GM10847 (cell line): ENCODE data around the gene DHX15.

Experiments used
- POLR2A ChIP-seq: IDR thresholded peaks from 2 replicates; pipeline ENCODE4 v1.6.1; 2011; ENCODE audit not compliant: insufficient read length; ENCODE audit errors: extremely low read depth

DHX15 gene

GRCh38 chr4:24529555-24529954 is 54.8 kb downstream of the DHX15 start:
- TF ChIP-seq POLR2A: no peak

GRCh38 chr4:24527371-24527770 is 57.0 kb downstream of the DHX15 start:
- TF ChIP-seq POLR2A: no peak

DNA sequence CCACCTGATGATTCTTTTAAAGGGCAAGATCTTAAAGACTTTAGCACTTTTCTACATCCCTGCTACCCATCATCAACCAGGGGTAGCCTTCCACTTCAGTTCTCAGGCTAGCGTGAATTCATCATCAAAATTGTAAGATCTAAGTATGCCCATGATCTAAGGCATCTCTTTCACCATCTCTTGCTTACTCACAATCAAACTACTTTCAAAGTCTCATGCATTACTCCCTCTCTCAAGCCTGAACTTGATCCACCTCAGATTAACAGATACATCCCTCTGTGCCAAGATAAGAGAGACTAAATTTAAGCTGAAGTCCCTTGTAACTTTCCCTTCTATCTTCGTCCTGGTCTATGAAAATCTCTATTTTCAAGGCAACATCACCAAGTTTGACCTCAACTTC is 62.8 kb downstream of the DHX15 start:
- no peak for TF ChIP-seq POLR2A

- TF ChIP-seq POLR2A: no peak
Observed at GRCh38 chr4:24519649-24520048, 64.7 kb downstream of the DHX15 start.

DNA sequence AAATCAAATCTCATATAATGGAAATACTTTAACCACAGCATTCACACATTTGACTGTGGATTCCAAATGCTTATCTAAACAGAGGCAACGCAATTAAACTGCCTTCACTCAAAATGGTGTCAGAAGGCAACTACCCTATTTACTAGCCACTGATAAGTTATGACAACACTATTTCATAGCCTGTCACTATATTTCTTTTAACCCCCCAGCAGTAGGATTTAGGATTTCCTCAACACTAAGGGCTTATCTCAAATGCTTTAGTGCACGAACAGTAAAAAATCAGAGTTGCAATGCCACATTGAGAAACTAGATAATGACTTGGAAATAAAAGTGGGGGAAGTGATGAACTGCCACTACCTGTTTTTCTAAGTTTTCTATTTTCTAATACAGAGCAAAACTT is 66.7 kb downstream of the DHX15 start:
- TF ChIP-seq POLR2A: no peak

GRCh38 chr4:24516926-24517325 is 67.4 kb downstream of the DHX15 start:
- TF ChIP-seq POLR2A: no peak

DNA sequence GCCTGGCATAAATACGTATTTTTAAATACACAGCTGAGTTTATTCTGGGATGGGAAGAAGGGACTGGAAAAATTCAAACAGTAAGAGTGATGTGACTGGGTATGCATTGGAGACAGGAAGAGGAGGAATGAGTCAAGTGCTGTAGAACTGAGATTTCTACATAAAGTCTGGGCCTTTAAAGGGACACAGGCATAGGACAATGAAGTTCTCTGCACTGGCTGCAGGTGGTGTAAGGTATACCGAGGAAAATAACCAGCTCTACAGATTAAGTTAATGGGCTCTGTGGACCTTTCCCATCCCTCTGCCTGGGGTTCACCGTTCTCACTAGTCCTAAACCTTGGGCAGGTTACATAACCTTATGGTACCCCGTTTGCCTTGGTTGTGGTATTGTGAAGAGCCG is 68.7 kb downstream of the DHX15 start:
- TF ChIP-seq POLR2A: no peak

GRCh38 chr4:24514808-24515207 is 69.5 kb downstream of the DHX15 start:
- no peak for TF ChIP-seq POLR2A

- no peak for TF ChIP-seq POLR2A
Observed at GRCh38 chr4:24513718-24514117, 70.6 kb downstream of the DHX15 start.

DNA sequence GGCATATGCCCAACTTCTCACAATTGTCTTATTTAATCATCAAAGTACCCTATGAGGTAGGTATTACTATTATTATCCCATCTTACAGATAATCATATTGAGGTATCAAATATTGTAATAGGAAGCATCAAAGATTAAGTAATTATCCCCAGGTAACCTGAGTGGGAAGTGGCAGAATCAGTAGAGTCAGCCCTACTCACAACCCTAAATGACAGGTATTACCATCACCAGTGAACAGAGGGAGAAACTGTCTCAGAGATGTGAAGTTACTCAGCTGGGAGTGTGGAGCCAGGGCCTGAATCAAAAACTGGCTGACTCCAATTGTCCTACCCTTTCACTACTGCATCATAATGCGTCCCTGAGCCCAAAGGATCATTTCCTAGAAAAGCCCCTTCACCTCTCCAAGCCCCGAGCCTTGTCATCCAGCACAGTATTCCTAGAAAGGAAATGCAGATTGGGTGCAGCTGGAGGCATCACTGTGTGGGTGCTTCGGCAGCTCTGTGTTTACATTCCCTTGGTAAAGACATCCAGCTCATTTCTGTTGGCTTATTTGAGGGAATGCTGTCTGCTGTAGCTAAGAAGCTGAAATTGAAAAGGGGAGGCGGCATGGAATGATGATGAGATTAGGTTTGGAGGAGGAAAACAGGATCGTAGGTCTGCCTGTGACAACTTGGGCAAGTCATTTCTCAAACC is 72.8 kb downstream of the DHX15 start:
- no peak for TF ChIP-seq POLR2A

GRCh38 chr4:24510091-24510490 is 74.3 kb downstream of the DHX15 start:
- TF ChIP-seq POLR2A: no peak

- no peak for TF ChIP-seq POLR2A
Observed at GRCh38 chr4:24508541-24508940, 75.8 kb downstream of the DHX15 start.

GRCh38 chr4:24507439-24507838 is 76.9 kb downstream of the DHX15 start:
- TF ChIP-seq POLR2A: no peak

DNA sequence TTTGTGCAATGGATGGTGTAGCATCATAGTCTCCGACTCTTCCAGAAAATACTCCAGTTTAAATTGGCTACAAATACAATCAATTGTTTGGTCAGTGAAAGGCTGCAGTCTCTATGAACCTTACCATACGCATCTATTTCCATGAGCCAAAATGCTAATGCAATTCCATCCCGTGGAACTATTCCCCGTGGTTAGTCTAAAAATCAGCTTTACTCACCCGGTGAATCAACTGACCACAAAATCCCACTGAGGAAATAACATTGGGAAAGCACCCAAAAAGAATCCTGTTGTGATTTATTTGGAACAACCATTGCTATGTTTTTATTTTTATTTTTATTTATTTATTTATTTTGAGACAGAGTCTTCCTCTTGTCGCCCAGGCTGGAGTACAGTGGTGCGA is 87.1 kb downstream of the DHX15 start:
- no peak for TF ChIP-seq POLR2A

DNA sequence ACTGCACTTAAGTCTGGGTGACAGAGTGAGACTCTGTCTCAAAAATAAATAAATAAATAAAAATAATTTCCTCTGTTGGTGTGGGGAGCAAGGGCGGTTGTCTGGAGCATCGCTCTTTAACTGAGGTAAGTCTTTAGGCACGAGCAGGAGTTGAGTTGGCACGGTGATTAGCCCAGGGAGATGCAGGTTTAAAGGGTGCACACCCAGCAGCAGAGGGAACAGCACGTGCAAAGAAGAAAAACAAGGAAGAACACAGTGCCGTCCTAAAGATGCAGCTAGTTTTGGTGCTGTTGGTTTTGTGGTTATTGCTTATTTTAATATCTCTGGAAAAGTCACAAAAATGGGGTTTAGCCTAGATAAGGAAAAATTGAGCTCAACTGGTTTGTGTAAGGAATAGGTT is 87.8 kb downstream of the DHX15 start:
- no peak for TF ChIP-seq POLR2A

DNA sequence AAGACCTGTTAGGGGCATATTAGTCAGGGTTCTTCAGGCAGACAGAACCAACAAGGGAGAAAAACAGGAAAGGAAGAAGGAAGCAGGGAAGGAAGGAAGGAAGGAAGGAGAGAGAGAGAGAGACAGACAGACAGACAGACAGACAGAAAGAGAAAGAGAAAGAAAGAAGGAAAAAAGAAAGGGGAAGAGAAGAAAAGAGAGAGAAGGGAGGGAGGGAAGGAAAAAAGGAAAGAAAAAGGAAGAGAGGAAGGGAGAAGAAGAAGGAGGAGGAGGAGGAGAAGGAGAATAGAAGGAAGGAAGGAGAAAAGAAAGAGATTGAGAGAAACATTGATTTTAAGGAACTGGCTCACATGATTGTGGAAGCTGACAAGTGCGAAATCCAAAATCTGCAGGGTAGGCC is 89.0 kb downstream of the DHX15 start:
- no peak for TF ChIP-seq POLR2A

DNA sequence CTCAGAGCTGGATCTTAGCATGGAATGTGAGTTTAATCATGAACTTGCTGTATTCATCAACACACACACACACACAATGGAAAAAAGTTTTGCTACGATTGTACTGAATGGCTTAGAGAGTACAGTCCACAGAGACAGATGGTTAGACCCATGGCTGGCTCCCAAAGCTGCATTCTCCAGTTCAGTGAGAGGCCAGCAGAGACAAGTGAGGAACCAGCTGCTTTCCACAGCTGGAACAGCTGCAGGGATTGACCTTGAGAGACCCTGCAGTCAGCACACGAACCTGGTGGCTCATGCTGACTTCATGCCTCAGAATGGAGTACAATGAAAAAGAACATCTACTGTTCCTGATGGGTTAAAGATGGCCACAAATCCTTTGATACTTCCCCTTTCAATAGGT is 94.5 kb downstream of the DHX15 start:
- TF ChIP-seq POLR2A: no peak
